Panc1 (cell line): ENCODE data around the gene YLPM1.

Experiments used
- POLR2AphosphoS5 ChIP-seq: IDR thresholded peaks from 2 replicates; pipeline ENCODE4 v1.6.1; 2012; ENCODE audit warnings: mild to moderate bottlenecking, low read depth, low read length, moderate library complexity
- REST ChIP-seq, 2 experiments: IDR thresholded peaks; 2 replicates each; pipeline ENCODE4 v1.6.1; 2011 to 2012; ENCODE audit warnings: low read depth in 2 of 2, control low read depth in 1 of 2, low read length in 1 of 2, mild to moderate bottlenecking in 1 of 2, moderate library complexity in 1 of 2; ENCODE audit not compliant: insufficient read depth in 1 of 2
- SIN3A ChIP-seq: IDR thresholded peaks from 2 replicates; pipeline ENCODE4 v1.6.1; 2012; ENCODE audit warnings: low read depth, mild to moderate bottlenecking, low read length, moderate library complexity, borderline replicate concordance; ENCODE audit not compliant: insufficient read depth
- TF ChIP-seq, protein P1 (sequence below): fragments of 450-650 bp; IDR thresholded peaks from 2 replicates; pipeline ENCODE4 v1.5.1; 2017; ENCODE audit warnings: mild to moderate bottlenecking

- TF ChIP-seq, protein P1, sequence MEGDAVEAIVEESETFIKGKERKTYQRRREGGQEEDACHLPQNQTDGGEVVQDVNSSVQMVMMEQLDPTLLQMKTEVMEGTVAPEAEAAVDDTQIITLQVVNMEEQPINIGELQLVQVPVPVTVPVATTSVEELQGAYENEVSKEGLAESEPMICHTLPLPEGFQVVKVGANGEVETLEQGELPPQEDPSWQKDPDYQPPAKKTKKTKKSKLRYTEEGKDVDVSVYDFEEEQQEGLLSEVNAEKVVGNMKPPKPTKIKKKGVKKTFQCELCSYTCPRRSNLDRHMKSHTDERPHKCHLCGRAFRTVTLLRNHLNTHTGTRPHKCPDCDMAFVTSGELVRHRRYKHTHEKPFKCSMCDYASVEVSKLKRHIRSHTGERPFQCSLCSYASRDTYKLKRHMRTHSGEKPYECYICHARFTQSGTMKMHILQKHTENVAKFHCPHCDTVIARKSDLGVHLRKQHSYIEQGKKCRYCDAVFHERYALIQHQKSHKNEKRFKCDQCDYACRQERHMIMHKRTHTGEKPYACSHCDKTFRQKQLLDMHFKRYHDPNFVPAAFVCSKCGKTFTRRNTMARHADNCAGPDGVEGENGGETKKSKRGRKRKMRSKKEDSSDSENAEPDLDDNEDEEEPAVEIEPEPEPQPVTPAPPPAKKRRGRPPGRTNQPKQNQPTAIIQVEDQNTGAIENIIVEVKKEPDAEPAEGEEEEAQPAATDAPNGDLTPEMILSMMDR, result no peak
- TF ChIP-seq REST (IDR thresholded peaks at IDR 0.05; ENCODE audit: insufficient read depth in 1 of 2, low read depth in 2 of 2, low read length in 1 of 2) (no peak), SIN3A (no peak), POLR2AphosphoS5 (no peak)
Measured at GRCh38 chr14:74866708-74867389, 103.7 kb downstream of the YLPM1 start.
